Measurements from ENCODE around the gene TRAPPC2L.

TRAPPC2L gene, protein sequence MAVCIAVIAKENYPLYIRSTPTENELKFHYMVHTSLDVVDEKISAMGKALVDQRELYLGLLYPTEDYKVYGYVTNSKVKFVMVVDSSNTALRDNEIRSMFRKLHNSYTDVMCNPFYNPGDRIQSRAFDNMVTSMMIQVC

DNA sequence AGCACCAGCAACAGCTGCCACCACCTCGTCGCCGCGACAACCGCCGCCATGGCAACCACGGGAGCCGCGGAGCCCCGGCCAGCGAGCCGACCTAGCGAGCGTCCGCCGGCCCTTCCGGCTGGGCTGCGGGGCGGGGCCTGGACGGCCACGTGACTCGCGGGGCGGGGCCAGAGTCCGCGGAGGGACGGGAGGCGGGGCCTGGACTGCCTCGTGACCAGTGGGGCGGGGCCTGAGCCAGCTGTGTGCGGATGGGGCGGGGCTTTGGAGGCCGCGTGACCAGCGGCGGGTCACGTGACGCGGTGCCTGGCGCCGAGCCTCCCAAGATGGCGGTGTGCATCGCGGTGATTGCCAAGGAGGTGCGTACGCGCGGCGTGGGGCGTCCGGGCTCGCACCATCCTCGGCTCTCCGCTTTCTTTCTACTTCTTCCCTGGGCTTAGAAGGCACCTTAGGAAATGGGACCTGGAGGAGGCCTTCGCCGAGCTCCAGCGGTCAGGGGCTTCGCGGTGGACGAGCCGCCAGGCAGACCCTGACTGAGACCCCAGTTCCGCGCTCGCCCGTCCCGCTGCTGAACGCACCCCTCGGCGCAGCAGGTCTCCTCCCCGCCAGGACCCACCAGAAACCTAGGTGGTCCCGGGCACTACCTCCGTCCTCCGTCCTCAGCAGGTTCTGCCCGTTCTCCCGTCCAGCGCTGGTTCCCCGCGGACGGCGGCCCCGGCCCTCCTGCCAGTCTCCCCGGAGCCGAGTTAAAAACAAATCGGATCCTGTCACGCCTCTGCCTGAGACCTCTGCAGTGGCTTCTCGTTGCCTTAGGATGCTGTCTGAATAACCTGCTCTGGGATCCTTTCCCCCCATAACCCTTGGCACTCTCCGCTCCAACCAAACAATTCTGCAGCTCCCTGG is at the start of gene TRAPPC2L, which contains the start of gene GALNS:
TRAPPC2L (plus strand) TSS at position 300 of the 900 bp plus-strand sequence; CDS start at position 324, 24 bp downstream.
GALNS (minus strand) TSS at position 120 of the 900 bp plus-strand sequence; CDS start at position 50, 70 bp downstream.
- peak within 1 kb of the TSS; percentile 57 for H3K27ac ChIP-seq
- TF ChIP-seq CTCF (IDR thresholded peaks at IDR 0.05) (no peak), ZFX (IDR thresholded peaks at IDR 0.05; ENCODE audit: borderline replicate concordance) (no peak)

GRCh38 chr16:88807142-88807625 is 49.7 kb upstream of the TRAPPC2L start:
- TF ChIP-seq CTCF (IDR thresholded peaks at IDR 0.05) (no peak), ZFX (IDR thresholded peaks at IDR 0.05; ENCODE audit: borderline replicate concordance) (no peak)
- peak overlapping the region; percentile 97 for H3K27ac ChIP-seq

GRCh38 chr16:88807626-88808453 is 49.1 kb upstream of the TRAPPC2L start:
- H3K27ac ChIP-seq = peak overlapping the region; percentile 97
- TF ChIP-seq CTCF (IDR thresholded peaks at IDR 0.05) (no peak), ZFX (IDR thresholded peaks at IDR 0.05; ENCODE audit: borderline replicate concordance) (no peak)

GRCh38 chr16:88809068-88809675 is 47.8 kb upstream of the TRAPPC2L start:
- peak overlapping the region; percentile 97 for H3K27ac ChIP-seq

DNA sequence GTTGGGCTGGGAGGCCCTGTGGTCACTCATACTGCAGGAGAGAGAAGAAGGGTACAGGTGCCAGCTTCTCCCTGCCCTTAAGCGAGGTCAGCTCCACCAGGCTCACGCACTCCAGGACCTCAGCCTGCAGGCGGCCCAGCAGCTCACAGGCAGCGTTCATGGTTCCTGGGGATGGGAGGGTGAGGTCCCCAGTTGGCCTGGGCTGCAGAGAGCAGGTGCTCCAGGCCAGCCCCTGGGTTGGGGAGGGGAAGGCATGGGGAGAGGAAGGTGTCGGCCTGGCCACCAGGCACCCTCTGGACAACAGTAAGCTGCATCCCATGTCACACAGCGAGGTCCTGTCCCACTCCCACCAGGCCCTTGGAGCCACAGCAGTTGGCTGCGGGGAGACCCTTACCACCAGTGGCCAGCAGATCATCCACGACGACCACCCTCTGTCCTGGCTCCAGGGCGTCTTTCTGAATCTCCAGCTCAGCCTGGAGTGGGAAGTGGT is 47.2 kb upstream of the TRAPPC2L start:
- H3K27ac ChIP-seq = peak overlapping the region; percentile 97
- no peak for TF ChIP-seq ZFX (IDR thresholded peaks at IDR 0.05; ENCODE audit: borderline replicate concordance)
- TF ChIP-seq CTCF (IDR thresholded peaks at IDR 0.05) = no peak

More at GRCh38 chr16:88809068-88809675, 47.8 kb upstream of the TRAPPC2L start:
- TF ChIP-seq CTCF (IDR thresholded peaks at IDR 0.05) = no peak
- no peak for TF ChIP-seq ZFX (IDR thresholded peaks at IDR 0.05; ENCODE audit: borderline replicate concordance)

- TF ChIP-seq CTCF (IDR thresholded peaks at IDR 0.05) (no peak), ZFX (IDR thresholded peaks at IDR 0.05; ENCODE audit: borderline replicate concordance) (no peak)
- H3K27ac ChIP-seq = peak overlapping the region; percentile 97
Observed at GRCh38 chr16:88810166-88810911, 46.6 kb upstream of the TRAPPC2L start.

All from 22Rv1 (cell line).